Kidney epithelial cell (primary cell): ENCODE results near the gene AMIGO2. TPM values are rescaled to one million over a fixed set of nuclear protein-coding genes. Genes with fewer than 3 reads are reported as not detected.

ENCODE experiments used
- DNase-seq: peaks from one replicate; pipeline ENCODE4 v3.0.0-alpha.2; 2010; ENCODE audit warnings: low read depth
- H3K27me3 ChIP-seq: 2 replicates; pipeline ENCODE4 v1.6.0; 2011; ENCODE audit warnings: low read length; ENCODE audit not compliant: control insufficient read depth, insufficient read depth
- H3K36me3 ChIP-seq: 2 replicates; pipeline ENCODE4 v1.5.1; 2011; ENCODE audit warnings: low read length; ENCODE audit not compliant: control insufficient read depth, insufficient read depth
- H3K4me3 ChIP-seq: 2 replicates; pipeline ENCODE4 v1.5.1; 2011; ENCODE audit warnings: low read depth, mild to moderate bottlenecking, control low read depth, low read length
- CTCF ChIP-seq: IDR thresholded peaks from 2 replicates; pipeline ENCODE4 v1.5.1; 2011; ENCODE audit warnings: mild to moderate bottlenecking, moderate library complexity, low read length, control low read depth, inconsistent platforms; ENCODE audit not compliant: insufficient read depth, poor library complexity, severe bottlenecking
- total RNA-seq: library from RNA; depleted of rRNA; stranded (reverse); fragments of >200 nt; gene quantifications from 2 replicates; pipeline ENCODE4 v1.2.3, GENCODE V29; 2015

AMIGO2 gene
- total RNA-seq, 1 donor from 2014 or later = 284 TPM

- TF ChIP-seq CTCF = no peak
- no peaks in the 10 kb centered on the region for H3K36me3 ChIP-seq
- no peaks in the 10 kb centered on the region for H3K27me3 ChIP-seq
- DNase-seq = no peak
- no peak overlapping the region for H3K4me3 ChIP-seq
Measured at GRCh38 chr12:47102845-47103651, 23.3 kb upstream of the AMIGO2 start.

GRCh38 chr12:47102406-47102805 lies 22.6 kb upstream of the AMIGO2 start:
- DNase-seq = no peak
- TF ChIP-seq CTCF = no peak
- Histone ChIP-seq H3K4me3 (no peak overlapping the region), H3K27me3 (no peaks in the 10 kb centered on the region), H3K36me3 (no peaks in the 10 kb centered on the region)

DNA sequence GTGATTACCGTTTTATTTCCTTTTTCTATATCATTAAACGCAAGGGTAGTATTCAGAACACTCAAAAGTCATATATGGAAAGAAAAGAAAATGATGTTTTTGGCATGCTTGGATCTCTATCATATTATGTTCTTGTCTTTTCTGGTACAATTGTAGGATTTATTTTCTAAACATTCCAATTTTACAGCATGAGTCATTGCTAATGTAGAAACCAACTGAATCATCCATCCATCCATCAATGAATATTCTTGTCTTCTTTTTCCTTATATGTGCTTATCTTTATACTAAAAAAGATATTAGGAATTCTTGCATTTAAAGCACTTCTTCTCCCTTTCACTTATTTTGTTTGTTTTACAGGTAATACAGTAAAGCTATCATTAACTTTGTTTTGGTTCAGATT lies 20.4 kb upstream of the AMIGO2 start:
- no peak for DNase-seq
- H3K27me3 ChIP-seq = no peaks in the 10 kb centered on the region
- no peaks in the 10 kb centered on the region for H3K36me3 ChIP-seq
- TF ChIP-seq CTCF = no peak
- no peak overlapping the region for H3K4me3 ChIP-seq

DNA sequence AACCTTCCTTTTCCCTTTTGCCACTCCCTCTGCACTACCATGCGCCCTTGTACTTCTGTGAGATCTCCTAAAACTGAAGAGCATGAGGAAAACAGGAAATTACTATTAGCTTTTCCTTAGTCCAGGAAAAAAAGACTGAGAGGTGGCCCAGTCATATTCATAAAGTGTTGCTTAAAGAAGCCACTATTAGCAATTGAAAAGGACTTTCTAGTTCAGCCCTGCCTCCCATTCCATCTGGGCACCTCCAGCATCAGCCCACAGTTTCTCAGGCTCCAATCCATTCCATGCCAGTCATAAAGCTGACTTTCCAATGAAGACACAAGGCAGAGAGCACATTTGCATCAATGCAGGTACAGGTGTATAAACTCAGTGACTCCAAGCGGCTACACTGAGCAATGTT lies 19.9 kb upstream of the AMIGO2 start:
- TF ChIP-seq CTCF = no peak
- DNase-seq = no peak
- H3K4me3 ChIP-seq = no peak overlapping the region
- no peaks in the 10 kb centered on the region for H3K36me3 ChIP-seq
- H3K27me3 ChIP-seq = no peaks in the 10 kb centered on the region

DNA sequence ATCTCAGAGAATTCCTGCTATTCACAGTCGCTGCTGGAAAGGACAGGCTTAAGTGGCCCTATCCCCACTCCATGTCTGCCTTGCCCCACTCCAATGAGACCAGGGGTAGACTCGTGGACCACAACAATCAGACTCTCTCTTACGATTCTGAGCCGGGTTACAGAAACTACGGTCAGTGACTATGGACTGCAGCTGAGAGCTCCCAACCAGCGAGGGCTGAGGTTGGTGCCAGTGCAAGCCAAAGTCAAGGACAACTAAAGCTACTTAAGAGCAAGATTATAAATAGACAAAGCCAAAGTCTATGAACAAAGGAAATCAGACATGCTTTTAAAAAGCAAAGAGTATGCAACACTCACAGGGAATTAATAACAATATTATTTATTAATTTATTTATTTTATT lies 18.3 kb upstream of the AMIGO2 start:
- no peak for TF ChIP-seq CTCF
- no peaks in the 10 kb centered on the region for H3K27me3 ChIP-seq
- no peaks in the 10 kb centered on the region for H3K36me3 ChIP-seq
- no peak for DNase-seq
- H3K4me3 ChIP-seq = no peak overlapping the region

- DNase-seq = no peak
- no peak for TF ChIP-seq CTCF
Measured at GRCh38 chr12:47097276-47097896, 17.6 kb upstream of the AMIGO2 start.

More at GRCh38 chr12:47097276-47097896, 17.6 kb upstream of the AMIGO2 start:
- no peak overlapping the region for H3K4me3 ChIP-seq
- no peaks in the 10 kb centered on the region for H3K36me3 ChIP-seq
- H3K27me3 ChIP-seq = no peaks in the 10 kb centered on the region
